Neuronal stem cell (in vitro differentiated cells): Measurements from ENCODE around the gene MUCL3.
"Not testable (repeated sequence)": the region's sequence is repeated elsewhere in the genome, so short reads cannot be mapped to it uniquely, and the experiment has no call there.

ENCODE experiments used
- DNase-seq: peaks from one replicate; pipeline ENCODE4 v3.0.0-alpha.2; 2013; ENCODE audit warnings: low spot score
- H2AFZ ChIP-seq: one replicate; pipeline ENCODE4 v1.6.1; 2013; ENCODE audit warnings: mild to moderate bottlenecking, low read length, inconsistent platforms
- H2AK5ac ChIP-seq: 2 replicates; pipeline ENCODE4 v1.6.1; 2013; ENCODE audit warnings: low read depth, mild to moderate bottlenecking, inconsistent platforms, low read length, moderate library complexity, mixed read lengths
- H2BK120ac ChIP-seq: 2 replicates; pipeline ENCODE4 v1.6.1; 2013; ENCODE audit warnings: low read depth, mild to moderate bottlenecking, inconsistent platforms, low read length, moderate library complexity, mixed read lengths
- H2BK12ac ChIP-seq: one replicate; pipeline ENCODE4 v1.6.1; 2013; ENCODE audit warnings: low read length, inconsistent platforms
- H2BK15ac ChIP-seq: 2 replicates; pipeline ENCODE4 v1.6.1; 2013; ENCODE audit warnings: mild to moderate bottlenecking, low read length, inconsistent platforms, mixed read lengths
- H2BK5ac ChIP-seq: one replicate; pipeline ENCODE4 v1.6.1; 2013; ENCODE audit warnings: inconsistent platforms, mild to moderate bottlenecking, low read length, moderate library complexity
- H3K14ac ChIP-seq: one replicate; pipeline ENCODE4 v1.6.1; 2013; ENCODE audit warnings: low read length, inconsistent platforms
- H3K18ac ChIP-seq: 2 replicates; pipeline ENCODE4 v1.6.1; 2013; ENCODE audit warnings: low read length, inconsistent platforms
- H3K23ac ChIP-seq: 2 replicates; pipeline ENCODE4 v1.6.1; 2013; ENCODE audit warnings: low read depth, mild to moderate bottlenecking, mixed read lengths, low read length, inconsistent platforms; ENCODE audit not compliant: poor library complexity
- H3K27ac ChIP-seq: replicated peaks from 3 replicates; pipeline ENCODE4 v1.5.1; 2013; ENCODE audit warnings: low read length, inconsistent platforms
- H3K27me3 ChIP-seq, 3 experiments: 2 replicates each; pipeline ENCODE4 v1.6.1; 2013; ENCODE audit warnings: low read length in 3 of 3, mild to moderate bottlenecking in 2 of 3, inconsistent platforms in 1 of 3, low read depth in 1 of 3, mixed read lengths in 1 of 3, moderate library complexity in 1 of 3; ENCODE audit not compliant: control insufficient read depth in 3 of 3, insufficient read depth in 3 of 3
- H3K36me3 ChIP-seq, 2 donors: replicated peaks in 1 of 2; 2 replicates each; pipeline ENCODE4 v1.6.1; 2013; ENCODE audit warnings: low read length in 2 of 2; ENCODE audit not compliant: control insufficient read depth in 2 of 2, insufficient read depth in 2 of 2
- H3K4ac ChIP-seq: 2 replicates; pipeline ENCODE4 v1.6.1; 2013; ENCODE audit warnings: inconsistent platforms, mild to moderate bottlenecking, low read length, moderate library complexity
- H3K4me1 ChIP-seq, 2 donors: 1 replicate in 1 of 2; 2 replicates in 1 of 2; pipeline ENCODE4 v1.6.1; 2013; ENCODE audit warnings: low read length in 2 of 2, low read depth in 1 of 2; ENCODE audit not compliant: control insufficient read depth in 2 of 2, insufficient read depth in 1 of 2
- H3K4me2 ChIP-seq: one replicate; pipeline ENCODE4 v1.6.1; 2013; ENCODE audit warnings: mild to moderate bottlenecking, low read length, inconsistent platforms; ENCODE audit not compliant: insufficient read depth, poor library complexity, severe bottlenecking
- H3K4me3 ChIP-seq, 2 donors: 2 replicates each; pipeline ENCODE4 v1.5.1; 2013; ENCODE audit warnings: low read length in 2 of 2, mild to moderate bottlenecking in 2 of 2, inconsistent platforms in 1 of 2, moderate library complexity in 1 of 2
- H3K79me1 ChIP-seq: one replicate; pipeline ENCODE4 v1.6.1; 2013; ENCODE audit warnings: low read depth, mild to moderate bottlenecking, inconsistent platforms, low read length, moderate library complexity
- H3K9ac ChIP-seq: one replicate; pipeline ENCODE4 v1.6.1; 2013; ENCODE audit warnings: mild to moderate bottlenecking, low read depth, low read length, inconsistent platforms; ENCODE audit not compliant: poor library complexity
- H3K9me3 ChIP-seq, 2 donors: replicated peaks in 1 of 2; 2 replicates each; pipeline versions ENCODE3 to v1.6.1; 2013; ENCODE audit warnings: low read length in 2 of 2, mild to moderate bottlenecking in 2 of 2, inconsistent platforms in 1 of 2, low read depth in 1 of 2, mixed read lengths in 1 of 2, moderate library complexity in 1 of 2; ENCODE audit not compliant: control insufficient read depth in 2 of 2, insufficient read depth in 1 of 2
- H4K8ac ChIP-seq: one replicate; pipeline ENCODE4 v1.6.1; 2013; ENCODE audit warnings: low read depth, mild to moderate bottlenecking, inconsistent platforms, low read length, moderate library complexity
- H4K91ac ChIP-seq: one replicate; pipeline ENCODE4 v1.6.1; 2013; ENCODE audit warnings: low read length, low read depth, mild to moderate bottlenecking, inconsistent platforms; ENCODE audit not compliant: poor library complexity
- WGBS, 2 donors: extraction: QIAGEN DNeasy Blood & Tissue Kit; methylation state at CpG; one replicate each; pipeline ENCODE4 v1.1.7; 2013; ENCODE audit warnings: missing lambda C conversion rate in 2 of 2, mixed read lengths in 1 of 2; ENCODE audit not compliant: insufficient read length in 2 of 2, insufficient replicate concordance in 1 of 2; ENCODE audit errors: extremely low coverage in 2 of 2; 5-methylcytosine and 5-hydroxymethylcytosine counted together

MUCL3 gene

DNA sequence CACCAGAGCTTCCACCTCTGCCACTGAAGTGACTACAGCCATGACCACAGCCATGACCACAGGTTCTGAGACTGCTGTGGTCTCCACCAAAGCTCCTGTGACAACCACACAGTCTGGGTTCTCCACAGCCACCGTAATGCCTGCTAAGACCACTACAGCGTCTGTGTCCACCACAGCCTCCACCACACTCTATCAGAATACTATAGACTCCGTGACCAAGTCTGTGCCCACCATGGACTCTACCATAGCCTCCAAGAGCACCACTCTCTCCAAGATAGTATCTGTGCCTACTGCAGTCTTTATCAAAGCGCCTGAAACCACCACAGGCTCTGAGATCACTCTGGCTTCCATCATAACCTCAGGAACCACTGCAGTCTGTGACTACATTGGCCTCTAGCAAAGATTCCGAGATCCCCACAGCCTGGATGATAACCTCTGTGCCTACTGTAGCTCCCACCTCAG is 24.4 kb downstream of the MUCL3 start:
- no peak for DNase-seq
- Histone ChIP-seq H3K23ac (no peak overlapping the region), H3K4ac (no peak overlapping the region), H3K27me3 (no peaks in the 10 kb centered on the region), H2BK15ac (no peak overlapping the region), H4K91ac (no peak overlapping the region), H2BK5ac (no peak overlapping the region), H3K4me1 (no peaks in the 10 kb centered on the region), H3K14ac (no peak overlapping the region), H3K36me3 (no peaks in the 10 kb centered on the region), H3K9ac (no peak overlapping the region), H4K8ac (no peak overlapping the region), H3K27ac (no peak overlapping the region), H2AK5ac (peak overlapping the region; percentile 82), H3K18ac (no peak overlapping the region), H2BK12ac (no peak overlapping the region), H3K79me1 (no peaks in the 10 kb centered on the region), H2BK120ac (no peak overlapping the region), H3K9me3 (no peaks in the 10 kb centered on the region), H3K4me2 (no peak overlapping the region), H2AFZ (no peak overlapping the region), H3K4me3 (no peak overlapping the region)
- WGBS, 2 donors, result no CpG with 5 or more reads among the region's 5 CpGs

GRCh38 chr6:30966154-30966553 is 25.4 kb downstream of the MUCL3 start:
- WGBS, 2 donors, result no CpG with 5 or more reads among the region's 3 CpGs
- Histone ChIP-seq H2AK5ac (peak overlapping the region; percentile 82), H4K91ac (peak overlapping the region; percentile 60), H3K4me1 (no peaks in the 10 kb centered on the region), H2BK5ac (no peak overlapping the region), H3K18ac (no peak overlapping the region), H3K23ac (peak overlapping the region; percentile 52), H2BK120ac (no peak overlapping the region), H3K9me3 (no peaks in the 10 kb centered on the region), H3K36me3 (no peaks in the 10 kb centered on the region), H3K4me3 (no peak overlapping the region), H3K9ac (no peak overlapping the region), H3K27ac (no peak overlapping the region), H2BK12ac (no peak overlapping the region), H3K27me3 (no peaks in the 10 kb centered on the region), H3K4ac (no peak overlapping the region), H3K79me1 (no peaks in the 10 kb centered on the region), H2AFZ (no peak overlapping the region), H3K14ac (no peak overlapping the region), H2BK15ac (no peak overlapping the region), H3K4me2 (no peak overlapping the region), H4K8ac (no peak overlapping the region)
- no peak for DNase-seq

DNA sequence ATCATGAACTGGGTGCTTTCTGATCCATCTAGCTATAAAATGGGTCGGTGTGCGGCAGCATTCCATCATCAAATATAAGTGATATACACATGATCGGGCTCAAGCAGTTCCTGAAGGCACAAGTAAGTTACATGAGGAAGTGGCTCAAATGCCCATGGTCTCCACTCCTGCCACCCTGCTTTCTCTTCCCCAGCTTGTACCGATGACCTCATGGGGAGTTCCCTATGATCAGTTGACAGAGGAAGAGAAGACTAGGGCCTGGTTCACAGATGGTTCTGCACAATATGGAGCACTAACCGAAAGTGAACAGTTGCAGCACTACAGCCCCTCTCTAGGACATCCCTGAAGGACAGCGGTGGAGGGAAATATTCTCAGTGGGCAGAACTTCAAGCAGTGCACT is 28.4 kb downstream of the MUCL3 start:
- no CpG with 5 or more reads among the region's 6 CpGs for WGBS, 2 donors

GRCh38 chr6:30970946-30971345 is 30.2 kb downstream of the MUCL3 start:
- no peak overlapping the region for H2BK5ac ChIP-seq
- no peak overlapping the region for H3K18ac ChIP-seq
- no peak for DNase-seq
- no peaks in the 10 kb centered on the region for H3K36me3 ChIP-seq
- no peak overlapping the region for H3K9ac ChIP-seq
- H2BK15ac ChIP-seq, result no peak overlapping the region
- H3K79me1 ChIP-seq, result no peaks in the 10 kb centered on the region
- no peak overlapping the region for H2AFZ ChIP-seq
- peaks cover 0 to 5% (median 0%) of the 10 kb centered on the region in 3 experiments for H3K27me3 ChIP-seq
- no peak overlapping the region for H3K4me3 ChIP-seq
- H3K4ac ChIP-seq, result no peak overlapping the region
- H4K91ac ChIP-seq, result no peak overlapping the region
- no peaks in the 10 kb centered on the region for H3K4me1 ChIP-seq
- H3K27ac ChIP-seq, result no peak overlapping the region
- no peak overlapping the region for H2BK120ac ChIP-seq
- no peaks in the 10 kb centered on the region for H3K9me3 ChIP-seq
- H3K4me2 ChIP-seq, result no peak overlapping the region
- H2BK12ac ChIP-seq, result no peak overlapping the region
- whole genome bisulfite sequencing, 2 donors, result no CpG with 5 or more reads among the region's 5 CpGs
- no peak overlapping the region for H4K8ac ChIP-seq
- no peak overlapping the region for H2AK5ac ChIP-seq
- no peak overlapping the region for H3K14ac ChIP-seq
- no peak overlapping the region for H3K23ac ChIP-seq

More for the DNA sequence above, 28.4 kb downstream of the MUCL3 start:
- H2BK120ac ChIP-seq, H3K14ac ChIP-seq, H3K9ac ChIP-seq, H3K4me2 ChIP-seq, H4K8ac ChIP-seq, H3K4me3 ChIP-seq, H3K4ac ChIP-seq, H2BK15ac ChIP-seq, H3K27me3 ChIP-seq, H3K4me1 ChIP-seq, H3K18ac ChIP-seq, DNase-seq, H3K23ac ChIP-seq, H3K79me1 ChIP-seq, H2AFZ ChIP-seq, H2AK5ac ChIP-seq, H3K27ac ChIP-seq, H3K9me3 ChIP-seq, H4K91ac ChIP-seq, H2BK5ac ChIP-seq, H3K36me3 ChIP-seq, H2BK12ac ChIP-seq: not testable (repeated sequence)
